K562 (cell line): ENCODE results near the gene LY6G5B. TPM values are rescaled to one million over a fixed set of nuclear protein-coding genes. Genes with fewer than 3 reads are reported as not detected.

Experiments
- DNMT1 ChIP-seq: fragments of 450-650 bp; IDR thresholded peaks from 2 replicates; pipeline ENCODE4 v1.6.1; 2016; ENCODE audit warnings: antibody characterized with exemption, mild to moderate bottlenecking
- E2F8 ChIP-seq: fragments of 450-650 bp; IDR thresholded peaks from 2 replicates; pipeline ENCODE4 v1.7.1; 2018; ENCODE audit warnings: mild to moderate bottlenecking, low read depth; ENCODE audit not compliant: partially characterized antibody
- EHMT2 ChIP-seq: fragments of 450-650 bp; IDR thresholded peaks from 2 replicates; pipeline ENCODE4 v1.6.1; 2018; ENCODE audit warnings: antibody characterized with exemption
- GABPB2 ChIP-seq: fragments of 250-450 bp; sonication (Bioruptor Pico); conservative IDR thresholded peaks from 2 replicates; pipeline ENCODE4 v1.5.1; 2021; ENCODE audit warnings: mild to moderate bottlenecking
- LEF1 ChIP-seq: fragments of 450-650 bp; IDR thresholded peaks from 2 replicates; pipeline ENCODE4 v1.6.1; 2016; ENCODE audit warnings: mild to moderate bottlenecking
- NFRKB ChIP-seq: fragments of 450-650 bp; IDR thresholded peaks from 2 replicates; pipeline ENCODE4 v1.6.1; 2016; ENCODE audit warnings: low read depth
- PBX2 ChIP-seq, 2 experiments: IDR thresholded peaks in 1 of 2; conservative IDR thresholded peaks in 1 of 2; 2 replicates each; pipeline ENCODE4 v1.6.1; 2016; ENCODE audit warnings: low read depth in 2 of 2, mild to moderate bottlenecking in 1 of 2, missing compliant biosample characterization in 1 of 2, missing genetic modification characterization in 1 of 2, moderate library complexity in 1 of 2
- PCBP1 ChIP-seq: fragments of 200-400 bp; formaldehyde crosslinking; IDR thresholded peaks from 2 replicates; pipeline ENCODE4 v1.6.1; 2018; ENCODE audit warnings: mild to moderate bottlenecking, low read depth, low read length; ENCODE audit not compliant: poor library complexity, severe bottlenecking
- PTTG1 ChIP-seq: fragments of 450-650 bp; IDR thresholded peaks from 2 replicates; pipeline ENCODE4 v1.6.1; 2016; ENCODE audit warnings: low read depth, mild to moderate bottlenecking, missing genetic modification characterization, missing compliant biosample characterization
- TEAD1 ChIP-seq, 2 experiments: fragments of 450-650 bp in 1 of 2; sonication (generic) in 1 of 2; formaldehyde crosslinking; IDR thresholded peaks; 2 replicates each; pipeline versions ENCODE4 v1.4.0 to v1.8.0; 2020 to 2022; ENCODE audit warnings: mild to moderate bottlenecking in 2 of 2, missing genetic modification reagents in 1 of 2
- ZHX1 ChIP-seq: fragments of 150-350 bp; conservative IDR thresholded peaks from 2 replicates; pipeline ENCODE4 v1.6.1; 2014; ENCODE audit warnings: low read length
- ZKSCAN8 ChIP-seq: fragments of 200-800 bp; sonication (Bioruptor generic); IDR thresholded peaks from 2 replicates; pipeline ENCODE4 v1.6.1; 2016; ENCODE audit warnings: missing genetic modification characterization, missing compliant biosample characterization
- ZNF134 ChIP-seq: fragments of 250-450 bp; sonication (Bioruptor Pico); conservative IDR thresholded peaks from 2 replicates; pipeline ENCODE4 v1.4.0; 2020
- ZNF24 ChIP-seq: fragments of 450-650 bp; IDR thresholded peaks from 2 replicates; pipeline ENCODE4 v1.6.1; 2016
- polyA plus RNA-seq, 8 experiments: library from polyadenylated mRNA; depleted of rRNA in 4 of 8; stranded (reverse) in 5 of 8; unstranded in 3 of 8; fragments of >200 nt; fragmentation: Nextera tagmentation in 2 of 8; fragmentation: Illumina TruSeq in 1 of 8; extraction: Ambion mirVana in 2 of 8; extraction: Trizol in 1 of 8; gene quantifications; 2 replicates each; pipeline versions ENCODE4 v1.2.1 to v1.2.3, GENCODE V29; 2011 to 2014; ENCODE audit warnings: inconsistent platforms in 1 of 8, missing spikeins in 1 of 8
- total RNA-seq, 7 experiments: library from RNA; depleted of rRNA in 6 of 7; stranded (reverse); fragments of >200 nt in 6 of 7; fragmentation: Illumina TruSeq in 2 of 7; extraction: Trizol in 2 of 7; gene quantifications; 2 replicates each; pipeline versions ENCODE4 v1.2.1 to v1.2.3, GENCODE V29; 2011 to 2021; ENCODE audit warnings: low replicate concordance in 1 of 7

Gene LY6G5B
- total and polyA plus RNA-seq, 9 of the 15 experiments (the other 6 are each of a cell fraction or from before 2014, with no cell fraction given): 6.0 to 27.0 (median 7.5) TPM

- TF ChIP-seq E2F8 (no peak), NFRKB (no peak), PTTG1 (tag) (no peak), GABPB2 (CRISPR knock-in tag) (no peak), ZKSCAN8 (CRISPR knock-in tag) (no peak), DNMT1 (no peak), PBX2 (CRISPR knock-in tag; IDR thresholded peaks at IDR 0.05; ENCODE audit: low read depth) (no peak), PBX2 (tag; conservative IDR thresholded peaks at IDR 0.05; ENCODE audit: low read depth) (no peak), PCBP1 (no peak), ZHX1 (no peak), LEF1 (no peak), ZNF134 (CRISPR knock-in tag) (no peak), EHMT2 (0 out of 2 replicates have a peak, but pooled peaks have one; percentile 37), ZNF24 (no peak), TEAD1 (CRISPR knock-in tag; IDR thresholded peaks at IDR 0.05) (no peak)
Measured at GRCh38 chr6:31710523-31711219, 40.9 kb downstream of the LY6G5B start (continued).
